Measurements from ENCODE around the gene PTPN13. TPM values are rescaled to one million over a fixed set of nuclear protein-coding genes. Genes with fewer than 3 reads are reported as not detected.

PTPN13 gene
- total RNA-seq, 2 experiments from 2014 or later: 0.06 TPM

GRCh38 chr4:86721412-86721811 is 127.3 kb downstream of the PTPN13 start:
- no peaks in the 10 kb centered on the region for H3K27me3 Mint-ChIP-seq
- DNase-seq (no peak), ATAC-seq (ENCODE audit: low read depth) (no peak)
- no peak overlapping the region for H3K4me3 Mint-ChIP-seq
- H3K9me3 Mint-ChIP-seq: peaks cover 5% of the 10 kb centered on the region
- no peak overlapping the region for H3K27ac Mint-ChIP-seq
- no peaks in the 10 kb centered on the region for H3K36me3 Mint-ChIP-seq
- H3K4me1 Mint-ChIP-seq: no peaks in the 10 kb centered on the region
- POLR2A ChIA-PET: no interaction called here

- Mint-ChIP-seq H3K4me1 (no peaks in the 10 kb centered on the region), H3K4me3 (no peak overlapping the region), H3K27ac (no peak overlapping the region), H3K36me3 (no peaks in the 10 kb centered on the region), H3K27me3 (no peaks in the 10 kb centered on the region), H3K9me3 (no peaks in the 10 kb centered on the region)
- POLR2A ChIA-PET: no interaction called here
- no peak for ATAC-seq (ENCODE audit: low read depth)
- DNase-seq: no peak
These were observed 136.2 kb downstream of the PTPN13 start for GRCh38 chr4:86730310-86730709.

GRCh38 chr4:86737244-86737643 is 143.1 kb downstream of the PTPN13 start:
- Mint-ChIP-seq H3K4me3 (no peak overlapping the region), H3K9me3 (no peaks in the 10 kb centered on the region), H3K27me3 (no peaks in the 10 kb centered on the region), H3K4me1 (no peaks in the 10 kb centered on the region), H3K36me3 (no peaks in the 10 kb centered on the region), H3K27ac (no peak overlapping the region)
- DNase-seq (no peak), ATAC-seq (ENCODE audit: low read depth) (no peak)
- POLR2A ChIA-PET: no interaction called here

DNA sequence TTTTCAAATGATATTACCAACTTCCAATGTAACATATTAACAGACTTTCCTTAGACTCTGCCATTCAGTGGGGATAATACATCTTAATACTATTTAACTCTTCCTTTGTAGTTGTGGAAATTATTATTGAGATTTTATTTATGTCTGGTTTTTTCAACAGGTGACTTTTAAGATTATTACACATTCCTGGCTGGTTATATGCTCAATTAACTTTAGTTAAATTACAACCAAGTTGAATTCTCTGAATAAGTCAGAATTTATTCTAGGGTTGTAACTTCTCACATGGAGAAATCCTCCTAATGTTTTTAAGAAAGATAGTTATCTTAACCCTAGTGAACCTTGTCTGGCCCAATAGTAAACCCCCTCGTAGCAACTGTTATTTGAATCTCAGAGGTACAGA is 147.7 kb downstream of the PTPN13 start:
- no peak for DNase-seq
- Mint-ChIP-seq H3K27ac (no peak overlapping the region), H3K4me1 (no peaks in the 10 kb centered on the region), H3K36me3 (no peaks in the 10 kb centered on the region), H3K4me3 (no peak overlapping the region), H3K27me3 (no peaks in the 10 kb centered on the region), H3K9me3 (no peaks in the 10 kb centered on the region)
- POLR2A ChIA-PET: no interaction called here
- ATAC-seq (ENCODE audit: low read depth): no peak

DNA sequence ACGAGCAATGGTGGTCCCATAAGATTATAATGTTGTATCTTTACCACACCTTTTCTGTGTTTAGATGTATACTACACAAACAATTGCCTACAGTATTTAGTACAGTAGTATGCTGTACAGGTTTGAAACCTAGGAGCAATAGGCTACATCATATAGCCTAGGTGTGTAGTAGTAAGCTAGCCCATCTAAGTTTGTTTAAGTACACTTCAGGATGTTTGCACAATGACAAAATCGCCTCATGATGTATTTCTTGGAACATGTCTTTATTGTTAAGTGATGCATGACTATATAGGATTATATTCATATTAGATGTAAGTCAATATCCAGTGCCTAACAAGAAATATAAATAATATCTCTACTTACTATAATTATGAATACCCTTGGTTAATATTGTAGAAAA is 150.5 kb downstream of the PTPN13 start:
- no peak for ATAC-seq (ENCODE audit: low read depth)
- Mint-ChIP-seq H3K27ac (no peak overlapping the region), H3K9me3 (no peaks in the 10 kb centered on the region), H3K27me3 (no peaks in the 10 kb centered on the region), H3K36me3 (no peaks in the 10 kb centered on the region), H3K4me3 (no peak overlapping the region), H3K4me1 (no peaks in the 10 kb centered on the region)
- no peak for DNase-seq
- POLR2A ChIA-PET: no interaction called here

DNA sequence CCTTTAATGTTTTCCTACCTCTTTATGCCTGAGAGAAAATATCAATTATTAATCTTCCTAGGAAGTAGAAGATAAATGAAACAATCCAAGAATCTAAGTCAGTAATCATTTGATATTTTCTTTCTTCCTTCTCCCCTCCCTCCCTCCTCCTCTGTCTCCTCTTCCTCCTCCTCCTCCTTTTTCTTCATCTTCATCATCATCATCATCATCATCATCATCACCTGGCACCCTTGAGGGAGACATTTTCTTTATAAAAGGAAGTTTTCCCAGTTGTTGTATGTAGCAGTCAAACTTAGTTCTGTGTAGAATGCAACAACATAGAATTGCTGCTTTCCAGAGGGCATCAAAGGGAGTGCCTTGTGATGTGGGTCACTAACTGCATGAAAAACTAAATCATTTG is 155.0 kb downstream of the PTPN13 start:
- no peak overlapping the region for H3K4me3 Mint-ChIP-seq
- no peak overlapping the region for H3K27ac Mint-ChIP-seq
- no peak for DNase-seq
- no peak for ATAC-seq (ENCODE audit: low read depth)
- POLR2A ChIA-PET: no interaction called here
- no peaks in the 10 kb centered on the region for H3K36me3 Mint-ChIP-seq
- H3K9me3 Mint-ChIP-seq: no peaks in the 10 kb centered on the region
- peaks cover 4% of the 10 kb centered on the region for H3K27me3 Mint-ChIP-seq
- H3K4me1 Mint-ChIP-seq: no peaks in the 10 kb centered on the region

DNA sequence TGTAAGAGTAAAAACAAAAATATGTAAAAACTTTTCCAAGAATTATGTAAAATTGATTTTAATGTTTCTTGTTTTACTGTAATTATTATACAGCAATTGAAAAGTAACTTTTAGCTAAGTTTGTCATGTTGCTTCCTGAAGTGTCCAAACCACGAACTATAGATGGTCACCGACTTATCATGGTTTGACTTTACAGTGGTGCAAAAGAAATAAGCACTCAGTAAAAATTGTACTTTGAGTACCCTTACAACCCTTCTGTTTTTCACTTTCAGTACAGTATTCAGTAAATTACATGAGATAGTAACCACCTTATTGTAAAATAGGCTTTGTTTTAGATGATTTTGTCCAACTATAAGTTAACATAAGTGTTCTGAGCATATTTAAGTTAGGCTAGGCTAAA is 161.3 kb downstream of the PTPN13 start:
- POLR2A ChIA-PET: no interaction called here
- Mint-ChIP-seq H3K27me3 (peaks cover 6% of the 10 kb centered on the region), H3K27ac (no peak overlapping the region), H3K4me1 (no peaks in the 10 kb centered on the region), H3K36me3 (no peaks in the 10 kb centered on the region), H3K4me3 (no peak overlapping the region), H3K9me3 (no peaks in the 10 kb centered on the region)
- ATAC-seq (ENCODE audit: low read depth): no peak
- DNase-seq: no peak

DNA sequence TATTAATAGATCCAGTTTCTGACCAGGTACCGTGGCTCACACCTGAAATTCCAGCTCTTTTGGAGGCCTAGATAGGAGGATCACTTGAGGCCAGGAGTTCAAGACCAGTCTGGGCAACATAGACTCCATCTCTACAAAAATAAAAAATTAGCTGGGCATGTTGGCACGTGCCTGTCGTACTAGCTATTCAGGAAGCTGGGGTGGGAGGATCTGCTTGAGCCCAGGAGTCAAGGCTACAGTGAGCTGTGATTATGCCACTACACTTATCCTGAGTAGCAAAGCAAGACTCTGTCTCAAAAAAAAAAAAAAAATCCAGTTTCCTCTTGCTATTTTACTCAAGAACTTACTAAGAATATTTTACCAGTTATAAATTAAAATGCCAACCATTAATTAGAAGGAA is 163.4 kb downstream of the PTPN13 start:
- Mint-ChIP-seq H3K36me3 (no peaks in the 10 kb centered on the region), H3K27ac (no peak overlapping the region), H3K4me1 (no peaks in the 10 kb centered on the region), H3K9me3 (no peaks in the 10 kb centered on the region), H3K27me3 (peaks cover 6% of the 10 kb centered on the region), H3K4me3 (no peak overlapping the region)
- no peak for DNase-seq
- no peak for ATAC-seq (ENCODE audit: low read depth)
- POLR2A ChIA-PET: no interaction called here

- no peaks in the 10 kb centered on the region for H3K36me3 Mint-ChIP-seq
- H3K4me1 Mint-ChIP-seq: no peaks in the 10 kb centered on the region
- no peaks in the 10 kb centered on the region for H3K9me3 Mint-ChIP-seq
- peaks cover 6% of the 10 kb centered on the region for H3K27me3 Mint-ChIP-seq
- DNase-seq: no peak
- no peak overlapping the region for H3K4me3 Mint-ChIP-seq
- POLR2A ChIA-PET: no interaction called here
- no peak overlapping the region for H3K27ac Mint-ChIP-seq
- ATAC-seq (ENCODE audit: low read depth): no peak
These were observed 165.2 kb downstream of the PTPN13 start for GRCh38 chr4:86759298-86759697.

DNA sequence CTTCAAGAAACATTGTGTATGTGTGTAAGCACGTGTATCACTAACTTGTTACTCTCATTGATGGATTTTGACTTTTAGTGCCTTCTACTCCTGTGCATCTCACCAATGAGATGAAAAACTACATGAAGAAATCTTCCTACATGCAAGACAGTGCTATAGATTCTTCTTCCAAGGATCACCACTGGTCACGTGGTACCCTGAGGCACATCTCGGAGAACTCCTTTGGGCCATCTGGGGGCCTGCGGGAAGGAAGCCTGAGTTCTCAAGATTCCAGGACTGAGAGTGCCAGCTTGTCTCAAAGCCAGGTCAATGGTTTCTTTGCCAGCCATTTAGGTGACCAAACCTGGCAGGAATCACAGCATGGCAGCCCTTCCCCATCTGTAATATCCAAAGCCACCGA is 168.5 kb downstream of the PTPN13 start:
- POLR2A ChIA-PET: no interaction called here
- no peak for ATAC-seq (ENCODE audit: low read depth)
- Mint-ChIP-seq H3K36me3 (no peaks in the 10 kb centered on the region), H3K27me3 (peaks cover 6% of the 10 kb centered on the region), H3K4me1 (no peaks in the 10 kb centered on the region), H3K27ac (no peak overlapping the region), H3K4me3 (no peak overlapping the region), H3K9me3 (no peaks in the 10 kb centered on the region)
- no peak for DNase-seq

DNA sequence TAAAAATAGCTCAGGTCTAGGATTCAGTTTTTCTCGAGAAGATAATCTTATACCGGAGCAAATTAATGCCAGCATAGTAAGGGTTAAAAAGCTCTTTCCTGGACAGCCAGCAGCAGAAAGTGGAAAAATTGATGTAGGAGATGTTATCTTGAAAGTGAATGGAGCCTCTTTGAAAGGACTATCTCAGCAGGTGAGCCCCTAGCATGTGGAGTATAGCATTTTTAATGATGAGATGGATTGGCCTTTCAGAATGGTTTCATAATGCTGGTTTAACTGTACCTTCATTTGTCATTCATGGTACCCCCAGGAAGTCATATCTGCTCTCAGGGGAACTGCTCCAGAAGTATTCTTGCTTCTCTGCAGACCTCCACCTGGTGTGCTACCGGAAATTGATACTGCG is 175.7 kb downstream of the PTPN13 start:
- H3K27me3 Mint-ChIP-seq: peaks cover 5% of the 10 kb centered on the region
- no peak overlapping the region for H3K27ac Mint-ChIP-seq
- POLR2A ChIA-PET: no interaction called here

DNA sequence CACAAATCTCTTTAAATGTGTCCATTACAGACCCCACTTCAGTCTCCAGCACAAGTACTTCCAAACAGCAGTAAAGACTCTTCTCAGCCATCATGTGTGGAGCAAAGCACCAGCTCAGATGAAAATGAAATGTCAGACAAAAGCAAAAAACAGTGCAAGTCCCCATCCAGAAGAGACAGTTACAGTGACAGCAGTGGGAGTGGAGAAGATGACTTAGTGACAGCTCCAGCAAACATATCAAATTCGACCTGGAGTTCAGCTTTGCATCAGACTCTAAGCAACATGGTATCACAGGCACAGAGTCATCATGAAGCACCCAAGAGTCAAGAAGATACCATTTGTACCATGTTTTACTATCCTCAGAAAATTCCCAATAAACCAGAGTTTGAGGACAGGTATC is 177.0 kb downstream of the PTPN13 start:
- Mint-ChIP-seq H3K9me3 (no peaks in the 10 kb centered on the region), H3K27ac (no peak overlapping the region), H3K36me3 (no peaks in the 10 kb centered on the region), H3K4me1 (no peaks in the 10 kb centered on the region), H3K27me3 (peaks cover 5% of the 10 kb centered on the region), H3K4me3 (no peak overlapping the region)
- POLR2A ChIA-PET: no interaction called here
- no peak for ATAC-seq (ENCODE audit: low read depth)
- no peak for DNase-seq

More for the DNA sequence above, 175.7 kb downstream of the PTPN13 start:
- DNase-seq (no peak), ATAC-seq (ENCODE audit: low read depth) (no peak)
- H3K36me3 Mint-ChIP-seq: no peaks in the 10 kb centered on the region
- H3K4me3 Mint-ChIP-seq: no peak overlapping the region
- H3K9me3 Mint-ChIP-seq: no peaks in the 10 kb centered on the region
- no peaks in the 10 kb centered on the region for H3K4me1 Mint-ChIP-seq

DNA sequence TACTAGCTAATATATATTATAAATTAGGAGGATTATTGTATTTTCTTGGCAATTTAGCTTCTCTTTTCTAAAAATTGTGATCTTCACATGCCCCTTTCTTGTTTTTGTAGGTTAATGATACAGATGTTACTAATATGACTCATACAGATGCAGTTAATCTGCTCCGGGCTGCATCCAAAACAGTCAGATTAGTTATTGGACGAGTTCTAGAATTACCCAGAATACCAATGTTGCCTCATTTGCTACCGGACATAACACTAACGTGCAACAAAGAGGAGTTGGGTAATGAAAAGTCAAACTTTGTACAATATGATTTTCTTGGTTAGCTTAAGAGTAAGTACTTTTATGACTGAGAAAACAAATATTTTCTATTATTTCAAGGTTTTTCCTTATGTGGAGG is 180.9 kb downstream of the PTPN13 start:
- Mint-ChIP-seq H3K9me3 (no peaks in the 10 kb centered on the region), H3K27me3 (peaks cover 5% of the 10 kb centered on the region), H3K4me3 (no peak overlapping the region), H3K4me1 (no peaks in the 10 kb centered on the region), H3K36me3 (no peaks in the 10 kb centered on the region), H3K27ac (no peak overlapping the region)
- ATAC-seq (ENCODE audit: low read depth): no peak
- no peak for DNase-seq
- POLR2A ChIA-PET: no interaction called here

DNA sequence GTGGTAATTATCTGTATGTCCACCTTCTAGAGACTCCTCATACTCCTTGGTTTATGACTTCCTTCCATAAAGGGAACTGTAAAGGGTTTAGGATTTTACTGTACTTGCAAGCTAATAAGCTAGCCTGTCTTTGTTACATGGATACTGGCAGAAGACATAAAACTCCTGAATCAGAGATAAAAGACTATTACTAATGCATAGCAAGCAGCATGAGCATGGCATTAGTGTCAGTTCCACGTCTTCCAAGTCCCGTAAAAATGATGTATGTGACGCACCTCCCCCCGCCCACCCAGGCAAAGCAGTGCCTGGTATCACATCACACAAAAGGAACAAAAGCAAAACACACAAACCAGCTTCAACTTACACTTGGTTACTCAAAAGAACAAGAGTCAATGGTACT is 184.1 kb downstream of the PTPN13 start:
- Mint-ChIP-seq H3K4me3 (no peak overlapping the region), H3K27me3 (no peaks in the 10 kb centered on the region), H3K27ac (no peak overlapping the region), H3K4me1 (no peaks in the 10 kb centered on the region), H3K9me3 (no peaks in the 10 kb centered on the region), H3K36me3 (no peaks in the 10 kb centered on the region)
- POLR2A ChIA-PET: no interaction called here
- no peak for ATAC-seq (ENCODE audit: low read depth)
- no peak for DNase-seq

GRCh38 chr4:86788826-86789225 is 194.7 kb downstream of the PTPN13 start:
- POLR2A ChIA-PET: no interaction called here
- ATAC-seq (ENCODE audit: low read depth): no peak
- H3K9me3 Mint-ChIP-seq: no peaks in the 10 kb centered on the region

More at GRCh38 chr4:86788826-86789225, 194.7 kb downstream of the PTPN13 start:
- H3K27me3 Mint-ChIP-seq: peaks cover 2% of the 10 kb centered on the region
- H3K27ac Mint-ChIP-seq: no peak overlapping the region
- DNase-seq: no peak
- H3K4me3 Mint-ChIP-seq: no peak overlapping the region
- no peaks in the 10 kb centered on the region for H3K36me3 Mint-ChIP-seq
- H3K4me1 Mint-ChIP-seq: no peaks in the 10 kb centered on the region

All from activated naive CD8-positive, alpha-beta T cell treated with anti-CD3 and anti-CD28 coated beads, Interleukin-2, amount 10 ng/mL, durations not matched to agents 7 days and 5 days (primary cell).